Fibroblast of skin of scalp (primary cell): ENCODE data around the gene ASF1A. TPM values are rescaled to one million over a fixed set of nuclear protein-coding genes. Genes with fewer than 3 reads are reported as not detected.
"Not testable (repeated sequence)": the region's sequence is repeated elsewhere in the genome, so short reads cannot be mapped to it uniquely, and the experiment has no call there.

Experiments
- DNase-seq: peaks from one replicate; pipeline ENCODE4 v3.0.0-alpha.2; 2013
- polyA plus RNA-seq, 2 experiments: library from polyadenylated mRNA; unstranded; fragments of 120-200 nt; gene quantifications; one replicate each; pipeline ENCODE4 v1.2.1, GENCODE V29; 2013; ENCODE audit not compliant: insufficient read length in 2 of 2

Gene ASF1A
- polyA plus RNA-seq (2013, experiment 1 of 2; ENCODE audit: insufficient read length), result 14.6 TPM
- polyA plus RNA-seq (2013, experiment 2 of 2; ENCODE audit: insufficient read length), result 16.2 TPM

DNA sequence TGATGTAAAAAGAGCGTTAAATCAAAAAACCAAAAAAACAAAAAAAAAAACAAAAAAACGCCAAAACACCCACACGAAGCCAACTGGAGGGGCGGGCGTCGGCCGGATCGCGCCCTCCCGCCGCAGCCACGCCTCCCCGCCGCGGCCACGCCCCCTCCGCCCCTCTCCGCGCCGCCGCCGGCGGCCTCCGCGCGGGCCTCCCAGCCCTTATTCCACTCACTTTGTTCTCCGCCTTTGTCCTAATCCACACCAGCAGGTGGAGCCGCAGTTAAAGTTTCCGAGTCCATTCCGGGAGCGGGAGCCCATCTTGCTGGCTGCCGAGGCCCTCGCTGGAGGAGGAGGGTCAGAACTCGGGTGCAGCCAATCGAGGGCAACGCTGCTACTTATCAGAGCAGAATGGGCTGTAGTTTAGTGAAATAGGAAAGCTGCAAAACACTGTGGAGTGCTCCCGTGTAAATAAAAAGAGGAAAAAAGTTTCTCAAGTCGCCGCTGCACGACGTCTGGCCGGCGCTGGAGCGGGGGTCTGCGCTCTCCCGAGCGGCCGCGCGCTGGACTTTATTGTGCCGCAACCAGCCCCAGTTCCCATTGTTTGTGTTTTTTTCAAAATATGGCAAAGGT lies at the start of gene ASF1A:
Gene ASF1A (plus strand): TSS at position 346 of the 618 bp plus-strand sequence. CDS start 262 bp downstream, at position 608.
- peak; percentile 99 for DNase-seq

DNA sequence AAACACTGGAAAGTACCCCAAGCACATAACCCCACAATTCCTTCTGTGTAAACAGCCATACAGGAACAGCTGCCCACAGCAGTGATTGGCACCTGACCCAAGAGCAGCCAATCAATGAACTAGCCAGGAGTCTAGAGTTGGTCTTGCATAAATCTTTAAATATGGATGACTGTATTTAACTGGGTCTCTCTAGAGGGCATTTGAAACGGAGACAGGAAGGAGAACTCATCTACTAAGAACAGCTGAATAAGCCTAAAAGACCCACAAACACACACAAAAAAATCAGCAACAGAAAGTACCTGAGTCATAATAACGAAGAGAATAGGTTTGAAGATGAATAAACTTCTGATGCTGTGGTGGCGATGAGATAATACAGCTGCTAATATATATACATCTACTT lies 49.0 kb upstream of the ASF1A start:
- DNase-seq, result no peak

DNA sequence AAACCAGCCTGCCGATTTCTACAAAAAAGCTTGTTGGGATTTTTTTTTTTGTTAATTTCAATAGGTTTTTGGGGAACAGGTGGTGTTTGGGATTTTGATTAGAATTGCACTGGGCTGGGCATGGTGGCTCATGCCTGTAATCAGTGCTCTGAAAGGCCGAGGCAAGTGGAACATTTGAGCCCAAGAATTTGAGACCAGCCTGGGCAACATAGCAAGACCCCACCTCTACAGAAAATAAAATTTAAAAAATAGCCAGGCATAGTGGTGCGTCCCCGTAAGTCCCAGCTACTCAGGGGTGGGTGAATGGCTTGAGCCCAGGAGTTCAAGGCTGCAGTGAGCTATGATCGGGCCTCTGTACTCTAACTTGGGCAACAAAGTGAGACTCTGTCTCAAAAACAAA lies 40.5 kb upstream of the ASF1A start:
- DNase-seq, result no peak

DNA sequence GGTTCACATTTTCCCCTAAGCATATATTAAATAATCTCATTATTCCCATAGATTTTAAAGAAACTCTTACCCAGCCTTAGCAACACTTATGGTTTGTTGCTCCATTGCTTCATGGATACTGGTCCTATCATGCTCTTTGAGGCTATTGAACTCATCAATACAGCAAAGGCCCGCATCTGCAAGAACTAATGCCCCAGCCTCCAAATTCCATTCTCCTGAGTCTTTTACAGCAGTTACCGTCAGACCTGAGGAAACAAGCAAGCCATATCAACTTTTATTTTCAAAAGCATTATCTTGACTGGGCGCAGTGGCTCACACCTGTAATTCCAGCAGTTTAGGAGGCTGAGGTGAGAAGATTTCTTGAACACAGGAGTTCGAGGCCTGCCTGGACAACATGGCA lies 37.7 kb upstream of the ASF1A start:
- DNase-seq, result no peak

DNA sequence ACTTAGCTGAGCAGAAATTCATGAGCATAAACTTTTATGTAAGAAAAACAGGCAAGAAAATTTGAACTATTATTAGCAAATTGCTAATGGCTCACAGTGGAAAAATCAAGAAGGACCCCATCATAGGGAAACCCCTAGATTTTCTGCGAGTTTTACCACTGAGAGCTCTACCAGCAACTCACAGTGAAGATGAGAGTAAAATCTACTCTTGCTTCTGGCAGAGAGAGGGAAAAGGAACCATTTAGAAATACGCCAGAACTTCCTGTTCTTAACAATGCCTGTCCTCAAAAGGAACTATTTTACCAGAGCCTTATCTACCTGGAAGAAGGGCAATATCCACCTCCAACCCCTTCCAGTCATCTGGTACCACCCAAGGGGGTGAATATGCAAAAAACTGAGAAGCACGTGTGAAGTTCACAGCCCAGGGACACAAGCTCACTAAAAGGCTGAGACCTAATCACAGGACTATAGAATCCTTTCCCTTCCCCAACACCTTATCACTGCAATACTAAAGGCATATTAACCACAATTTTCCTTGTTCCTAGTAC lies 34.4 kb upstream of the ASF1A start:
- no peak for DNase-seq

DNA sequence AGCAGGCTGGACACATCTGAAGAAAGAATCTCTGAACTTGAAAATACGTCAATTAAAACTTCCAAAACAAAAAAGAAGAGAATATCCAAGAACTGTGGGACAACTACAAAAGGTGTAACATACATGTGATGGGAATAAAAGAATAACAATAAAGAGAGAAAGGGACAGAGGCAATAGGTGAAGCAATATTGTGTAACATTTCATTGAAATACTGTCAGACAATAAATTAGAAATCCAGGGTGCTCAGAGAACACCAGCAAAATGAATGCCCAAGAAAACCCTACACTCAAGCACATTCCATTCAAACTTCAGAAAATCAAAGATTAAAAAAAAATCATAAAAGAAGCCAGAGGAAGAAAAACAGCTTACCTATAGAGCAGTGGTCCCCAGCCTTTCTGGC lies 33.6 kb upstream of the ASF1A start:
- no peak for DNase-seq

DNA sequence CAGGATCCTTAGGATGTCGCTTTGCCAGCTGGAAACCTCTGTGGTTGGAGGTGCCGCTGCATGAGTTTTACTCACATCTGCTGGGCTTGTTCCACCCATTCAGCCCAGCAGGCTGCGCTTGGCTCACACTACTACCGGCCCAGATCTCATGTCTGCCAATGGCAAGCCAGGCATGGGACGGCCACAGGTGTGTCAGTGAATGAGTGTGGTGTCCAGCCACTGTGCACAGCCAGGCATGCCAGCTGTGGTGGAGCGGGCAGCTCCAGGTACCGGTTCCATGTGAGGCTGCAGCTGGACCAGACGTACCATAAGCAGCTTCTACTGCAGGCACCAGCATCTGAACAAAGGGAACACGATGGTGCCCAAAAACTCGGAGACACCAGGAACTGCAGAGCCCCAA lies 33.1 kb upstream of the ASF1A start:
- no peak for DNase-seq

DNA sequence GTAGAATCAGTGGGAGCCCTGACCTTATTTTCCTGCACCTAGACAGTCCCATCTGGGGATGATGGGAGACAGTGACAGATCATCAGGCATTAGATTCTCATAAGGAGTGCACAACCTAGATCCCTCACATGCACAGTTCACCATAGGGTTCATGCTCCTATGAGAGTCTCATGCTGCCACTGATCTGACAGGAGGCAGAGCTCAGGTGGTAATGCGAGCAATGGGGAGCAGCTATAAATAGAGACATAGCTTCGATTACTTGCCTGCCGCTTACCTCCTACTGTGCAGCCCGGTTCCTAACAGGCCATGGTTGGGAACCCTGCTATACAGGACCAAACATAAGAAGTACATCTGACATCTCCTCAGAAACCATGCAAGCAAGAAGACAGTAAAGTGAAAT lies 31.5 kb upstream of the ASF1A start:
- no peak for DNase-seq

DNA sequence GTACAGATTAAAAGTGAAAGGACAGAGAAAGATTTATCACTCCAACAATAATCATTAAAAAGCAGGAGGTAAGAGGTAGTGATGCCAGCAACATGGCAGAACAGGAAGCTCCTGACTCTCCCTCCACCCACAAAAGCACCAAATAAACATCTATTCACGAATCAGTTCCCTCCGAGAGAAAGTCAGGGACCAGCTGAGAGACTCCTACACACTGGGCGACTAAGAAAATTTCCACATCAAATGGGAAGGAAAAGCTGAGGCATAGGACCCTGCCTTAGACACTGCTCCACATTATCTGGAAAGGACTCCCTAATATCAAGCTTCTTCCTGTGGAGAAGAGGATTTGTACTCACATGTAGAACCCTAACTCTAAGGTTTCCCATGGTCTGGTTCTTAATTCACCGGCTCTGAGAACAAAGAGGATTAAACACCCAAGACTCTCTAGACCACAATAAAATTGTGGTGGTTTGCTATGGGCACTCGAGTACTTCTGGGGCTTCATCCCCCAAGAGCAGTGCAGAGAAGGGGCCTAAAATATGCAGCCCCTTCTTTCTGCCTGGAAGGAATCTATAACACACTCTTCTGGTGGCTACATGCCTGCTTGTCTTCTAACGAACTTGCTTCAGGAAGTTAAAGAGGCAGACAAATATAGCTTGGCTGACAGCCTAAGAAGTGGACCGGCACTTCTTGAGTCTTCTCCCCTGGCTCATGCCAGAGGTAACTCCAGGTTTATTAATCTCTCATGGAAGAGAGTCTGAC lies 29.4 kb upstream of the ASF1A start:
- no peak for DNase-seq

DNA sequence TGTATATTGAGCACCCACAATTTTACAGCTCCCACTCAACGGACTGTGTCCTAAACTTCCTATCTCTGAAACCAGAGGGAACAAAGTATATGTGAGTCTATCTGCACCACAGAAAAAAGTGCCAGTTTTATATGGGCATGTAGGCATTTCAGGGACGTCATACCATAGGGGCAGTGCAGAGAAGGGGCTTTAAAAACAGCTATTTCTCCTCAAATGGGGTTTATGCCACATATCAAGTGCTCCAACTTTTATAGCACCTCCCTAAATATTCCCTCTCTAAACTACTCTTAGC lies 28.9 kb upstream of the ASF1A start:
- DNase-seq, result no peak

DNA sequence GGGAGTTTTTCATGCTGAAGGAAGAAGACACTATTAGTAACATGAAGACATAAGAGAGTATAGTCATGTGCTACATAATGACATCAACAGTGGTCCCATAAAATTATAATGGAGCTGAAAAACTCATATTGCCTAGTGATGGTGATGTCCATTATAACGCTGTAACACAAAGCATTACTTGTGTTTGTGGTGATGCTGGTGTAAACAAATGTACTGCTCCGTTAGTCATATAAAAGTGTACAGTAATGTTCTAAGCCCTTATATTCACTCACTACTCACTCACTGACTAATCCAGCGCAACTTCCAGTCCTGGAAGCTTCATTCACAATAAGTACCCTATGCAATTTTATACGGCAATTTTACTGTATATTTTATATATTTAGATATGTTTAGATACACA lies 26.8 kb upstream of the ASF1A start:
- DNase-seq, result no peak

DNA sequence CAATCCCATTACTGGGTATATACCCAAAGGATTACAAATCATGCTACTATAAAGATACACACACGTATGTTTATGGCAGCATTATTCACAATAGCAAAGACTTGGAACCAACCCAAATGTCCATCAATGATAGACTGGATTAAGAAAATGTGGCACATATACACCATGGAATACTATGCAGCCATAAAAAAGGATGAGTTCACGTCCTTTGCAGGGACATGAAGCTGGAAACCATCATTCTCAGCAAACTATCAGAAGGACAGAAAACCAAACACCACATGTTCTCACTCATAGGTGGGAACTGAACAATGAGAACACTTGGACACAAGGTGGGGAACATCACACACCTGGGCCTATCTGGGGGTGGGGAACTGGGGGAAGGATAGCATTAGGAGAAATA lies 25.1 kb upstream of the ASF1A start:
- not testable (repeated sequence) for DNase-seq

DNA sequence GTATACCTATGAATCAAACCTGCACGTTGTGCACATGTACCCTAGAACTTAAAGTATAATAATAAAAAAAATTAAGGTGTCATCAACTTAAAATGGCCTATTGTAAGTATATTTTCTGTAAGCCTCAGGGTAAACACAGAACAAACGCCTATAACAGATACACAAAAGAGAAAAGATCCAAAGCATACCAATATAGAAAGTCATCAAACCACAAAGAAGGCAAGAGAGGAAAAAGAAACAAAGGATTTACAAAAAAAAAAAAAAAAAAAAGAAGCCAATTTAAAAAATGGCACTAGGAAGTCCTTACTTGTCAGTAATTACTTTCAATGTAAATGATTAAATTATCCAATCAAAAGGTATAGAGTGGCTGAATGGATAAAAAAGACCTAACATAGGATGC lies 24.6 kb upstream of the ASF1A start:
- peak; percentile 35 for DNase-seq

DNA sequence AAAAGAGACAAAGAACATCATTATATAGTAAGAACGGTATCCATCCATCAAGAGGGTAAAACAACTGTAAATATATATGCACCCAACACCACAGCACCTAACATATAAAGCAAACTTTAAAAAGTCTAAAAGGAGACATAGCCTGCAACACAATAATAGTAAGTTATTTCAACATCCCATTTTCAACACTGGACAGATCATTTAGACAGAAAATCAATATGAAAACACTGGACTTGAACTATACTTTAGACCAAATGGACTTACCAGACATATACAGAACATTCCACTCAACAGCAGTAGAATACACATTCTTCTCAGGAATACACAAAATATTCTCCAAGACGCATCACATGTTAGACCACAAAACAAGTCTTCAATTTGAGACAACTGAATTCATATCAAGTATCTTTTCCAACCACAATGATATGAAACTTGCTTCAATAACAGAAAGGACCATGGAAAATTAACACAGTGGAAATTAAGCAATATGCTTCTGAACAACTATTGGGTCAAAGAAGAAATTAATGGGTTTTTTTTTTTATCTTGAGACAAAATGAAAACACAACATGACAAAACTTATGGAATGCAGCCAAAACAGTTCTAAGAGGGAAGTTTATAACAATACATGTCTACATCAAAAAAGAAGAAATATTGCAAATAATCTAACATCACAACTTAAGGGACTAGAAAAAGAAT lies 23.9 kb upstream of the ASF1A start:
- DNase-seq, result peak; percentile 11

DNA sequence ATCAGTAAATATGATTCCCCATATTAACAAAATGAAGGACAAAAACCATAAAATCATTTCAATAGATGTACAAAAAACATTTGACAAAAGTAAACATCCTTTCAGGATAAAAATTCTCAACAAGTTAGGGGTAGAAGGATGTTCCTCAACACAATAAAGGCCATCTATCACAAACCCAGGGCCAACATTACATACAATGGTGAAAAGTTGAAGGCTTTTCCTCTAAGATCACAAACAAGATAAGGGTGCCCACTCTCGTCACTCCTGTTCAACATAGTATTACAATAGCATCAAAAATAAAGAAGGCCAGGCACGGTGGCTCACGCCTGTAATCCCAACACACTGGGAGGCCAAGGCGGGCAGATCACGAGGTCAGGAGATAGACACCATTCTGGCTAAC lies 22.6 kb upstream of the ASF1A start:
- no peak for DNase-seq

DNA sequence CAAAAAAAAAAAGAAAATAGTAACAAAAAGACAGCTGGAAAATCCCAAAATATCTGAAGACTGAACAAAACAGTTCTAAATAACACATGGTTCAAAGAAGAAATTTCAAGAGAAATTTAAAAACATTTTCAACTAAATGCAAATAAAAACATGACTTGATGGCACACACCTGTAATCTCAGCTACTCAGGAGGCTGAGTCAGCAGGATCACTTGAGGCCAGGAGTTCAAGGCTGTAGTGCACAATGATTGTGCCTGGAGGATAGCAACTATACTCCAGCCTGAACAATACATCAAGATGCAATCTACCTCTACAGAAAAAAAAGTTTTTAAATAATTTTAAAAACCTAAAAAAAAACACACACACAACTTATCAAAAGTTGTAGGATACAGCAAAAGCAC lies 21.6 kb upstream of the ASF1A start:
- DNase-seq, result no peak

DNA sequence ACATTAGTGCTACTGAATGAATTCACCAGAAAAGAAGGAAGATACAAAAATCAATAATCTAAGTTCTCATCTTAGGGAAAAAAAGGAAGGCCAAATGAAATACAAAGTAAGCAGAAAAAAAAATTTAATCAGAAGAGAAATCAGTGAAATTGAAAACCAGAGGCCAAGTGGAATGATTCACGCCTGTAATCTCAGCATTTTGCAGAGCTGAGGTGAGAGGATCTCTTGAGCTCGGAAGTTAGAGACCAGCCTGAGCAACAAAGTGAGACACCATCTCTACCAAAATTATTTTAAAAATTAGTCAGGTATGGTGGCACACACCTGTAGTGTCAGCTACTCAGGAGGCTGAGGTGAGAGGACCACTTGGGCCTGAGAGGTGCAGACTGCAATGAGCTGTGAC lies 21.2 kb upstream of the ASF1A start:
- DNase-seq, result no peak

DNA sequence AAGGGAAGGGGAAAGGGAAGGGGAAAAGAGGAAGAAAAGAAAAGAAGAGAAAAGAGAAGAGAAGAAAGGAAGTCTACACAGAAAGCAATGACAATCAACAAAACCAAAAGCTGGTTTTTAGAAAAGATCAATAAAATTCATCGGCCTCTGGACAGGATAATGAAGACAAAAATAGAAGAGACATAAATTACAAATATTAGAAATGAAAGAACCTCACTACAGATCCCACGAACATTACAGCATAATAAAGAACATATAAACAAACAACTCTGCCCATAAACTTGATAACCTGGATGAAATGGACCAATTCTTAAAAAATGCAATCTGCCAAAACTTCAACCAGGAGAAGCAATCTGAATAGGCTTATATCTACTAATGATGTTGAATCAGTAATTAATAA lies 20.7 kb upstream of the ASF1A start:
- DNase-seq, result no peak

DNA sequence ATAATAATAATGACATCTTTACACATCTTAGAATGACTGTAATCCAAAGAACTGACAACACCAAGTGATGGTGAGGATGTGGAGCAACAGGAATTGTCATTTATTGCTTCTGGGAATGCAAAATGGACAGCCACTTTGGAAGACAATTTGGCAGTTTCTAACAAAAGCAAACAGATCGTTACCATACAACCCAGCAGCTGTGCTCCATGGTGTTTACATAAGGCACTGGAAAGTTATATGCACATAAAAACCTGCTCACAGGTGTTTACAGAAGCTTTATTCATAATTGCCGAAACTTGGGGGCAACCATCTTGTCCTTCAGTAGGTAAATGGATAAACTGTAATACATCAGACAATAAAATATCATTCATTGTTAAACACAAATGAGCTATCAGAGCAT lies 18.3 kb upstream of the ASF1A start:
- no peak for DNase-seq

DNA sequence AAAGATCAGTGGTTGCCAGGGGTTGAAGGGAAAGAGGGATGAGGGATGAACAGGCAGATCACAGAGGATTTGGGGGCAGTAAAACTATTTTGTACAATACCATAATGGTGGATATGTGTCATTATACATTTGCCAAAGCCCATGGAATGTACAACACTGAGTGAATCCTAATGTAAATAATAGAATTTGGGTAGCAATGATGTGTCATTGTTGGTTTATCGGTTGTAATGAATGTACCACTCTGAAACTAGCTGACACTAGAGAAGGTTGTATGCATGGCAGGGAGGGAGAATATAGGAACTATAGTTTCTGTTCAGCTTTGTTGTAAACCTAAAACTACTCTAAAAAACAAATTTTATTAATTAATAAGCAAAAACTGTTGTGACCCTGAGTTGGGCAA lies 17.8 kb upstream of the ASF1A start:
- peak; percentile 62 for DNase-seq

DNA sequence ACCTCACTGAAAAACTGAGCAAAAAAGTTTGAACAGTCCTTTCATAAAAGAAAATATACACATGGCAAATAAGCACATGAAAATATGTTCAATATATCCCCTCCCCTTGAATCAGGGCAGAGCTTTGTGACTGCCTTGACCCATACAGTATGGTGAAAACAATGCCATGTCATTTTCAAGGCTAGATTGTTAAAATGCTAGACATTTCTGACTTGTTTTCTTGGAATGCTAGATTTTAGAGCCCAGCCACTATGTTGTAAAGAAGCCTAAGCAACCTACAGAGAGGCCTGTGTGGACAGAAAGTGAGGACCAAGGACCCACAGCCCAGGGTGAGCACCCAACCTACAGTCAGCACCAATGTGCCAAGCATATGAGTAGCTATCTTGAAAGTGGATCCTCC lies 17.1 kb upstream of the ASF1A start:
- DNase-seq, result peak; percentile 64

DNA sequence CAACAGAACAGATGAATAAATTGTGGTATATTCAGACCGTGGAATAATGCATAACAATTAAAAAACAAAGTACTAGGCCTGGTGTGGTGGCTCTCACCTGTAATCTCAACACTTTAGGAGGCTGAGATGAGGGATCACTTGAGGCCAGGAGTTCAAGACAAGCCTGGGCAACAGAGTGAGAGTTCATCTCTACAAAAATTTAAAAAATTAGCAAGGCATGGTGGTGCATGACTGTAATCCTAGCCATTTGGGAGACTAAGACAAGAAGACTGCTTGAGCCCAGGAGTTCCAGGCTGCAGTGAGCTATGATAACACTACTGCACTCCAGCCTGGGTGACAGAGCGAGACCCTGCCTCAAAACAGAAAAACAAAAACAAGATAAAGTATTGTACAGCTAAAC lies 16.1 kb upstream of the ASF1A start:
- DNase-seq, result no peak

DNA sequence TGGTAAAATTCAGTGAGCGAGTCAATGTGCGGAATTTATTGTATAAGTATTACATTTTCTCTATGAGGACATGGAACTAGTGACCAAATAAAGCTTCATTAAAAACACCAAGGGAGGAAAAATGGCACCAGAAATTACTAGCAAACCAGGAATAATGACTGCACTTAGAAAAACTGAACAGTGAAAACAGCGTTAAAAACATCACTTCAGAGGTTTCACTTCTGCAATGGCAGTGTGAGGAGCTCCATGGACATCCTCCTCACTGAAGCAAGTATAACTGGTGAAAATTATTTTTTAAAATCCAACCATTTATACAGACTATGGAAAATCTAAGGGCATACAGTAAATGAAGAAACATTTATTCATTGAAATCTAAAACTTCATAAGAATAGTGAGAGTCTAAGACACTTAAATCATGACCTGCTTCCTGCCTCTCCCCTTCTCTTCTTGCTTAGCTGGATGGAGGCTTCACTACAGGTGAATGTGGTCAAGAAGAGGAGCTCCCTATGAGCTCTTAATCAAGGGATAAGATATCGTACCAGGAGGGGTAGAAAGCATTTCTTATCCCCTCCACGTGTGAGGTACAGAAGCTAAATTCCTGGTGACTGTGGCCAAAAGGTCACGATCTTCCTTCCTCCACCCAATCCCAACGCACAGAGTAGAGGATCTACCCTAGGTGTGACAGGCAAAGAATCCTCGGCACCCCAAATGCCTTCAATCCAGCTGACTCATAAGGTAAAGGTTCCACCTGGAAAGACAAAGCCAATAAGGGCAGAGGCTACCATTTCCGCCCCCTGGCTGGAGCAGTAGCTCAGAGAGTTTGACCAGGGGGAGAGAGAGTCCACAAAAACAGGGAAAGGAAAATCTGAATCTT lies 12.3 kb upstream of the ASF1A start:
- no peak for DNase-seq
